SK-N-SH (cell line): ENCODE measurements around the gene SELENOI. TPM values are rescaled to one million over a fixed set of nuclear protein-coding genes. Genes with fewer than 3 reads are reported as not detected.
A peak's percentile ranks its signal among the peaks of the same experiment; 100 is the strongest.

Experiments used
- CTCF ChIA-PET: fragments of 300-600, 350-600 bp; formaldehyde crosslinking; extraction: SDS; loops from one replicate; lab custom pipeline; 2021; lab: Yijun Ruan, JAX
- POLR2A ChIA-PET: fragments of 350-600 bp; sonication (Branson Sonifier 250); formaldehyde crosslinking; extraction: SDS; loops from one replicate; lab custom pipeline; 2020; ENCODE audit warnings: antibody characterized with exemption, inconsistent platforms; lab: Yijun Ruan, JAX
- DNase-seq: peaks from one replicate; pipeline ENCODE4 v3.0.0; 2012
- H2AFZ ChIP-seq: fragments of 200-600 bp; sonication (generic); 2 replicates; pipeline ENCODE4 v1.8.1; 2016; ENCODE audit warnings: antibody characterized with exemption, mild to moderate bottlenecking, low read depth
- H3F3A ChIP-seq: fragments of 200-600 bp; sonication (generic); replicated peaks from 2 replicates; pipeline ENCODE3; 2016; ENCODE audit warnings: antibody characterized with exemption, mild to moderate bottlenecking; ENCODE audit not compliant: insufficient read depth
- H3K27ac ChIP-seq, 2 experiments: fragments of 200-500 bp in 1 of 2; fragments of 200-600 bp in 1 of 2; sonication (Bioruptor generic) in 1 of 2; sonication (generic), shearing (Covaris generic) in 1 of 2; 2 replicates each; pipeline versions ENCODE4 v1.5.1 to v1.6.1; 2014 to 2016; ENCODE audit warnings: low read depth in 2 of 2, inconsistent platforms in 1 of 2, low read length in 1 of 2, mild to moderate bottlenecking in 1 of 2, mixed read lengths in 1 of 2
- H3K27me3 ChIP-seq: fragments of 200-600 bp; sonication (generic), shearing (Covaris generic); 2 replicates; pipeline ENCODE4 v1.6.1; 2016; ENCODE audit warnings: mixed run types; ENCODE audit not compliant: insufficient read depth
- H3K36me3 ChIP-seq, 2 experiments: fragments of 200-500 bp in 1 of 2; fragments of 200-600 bp in 1 of 2; sonication (Bioruptor generic) in 1 of 2; sonication (generic) in 1 of 2; replicated peaks in 1 of 2; 2 replicates each; pipeline versions ENCODE3 to v1.5.1; 2014 to 2016; ENCODE audit warnings: low read length in 1 of 2, mild to moderate bottlenecking in 1 of 2; ENCODE audit not compliant: insufficient read depth in 2 of 2, control insufficient read depth in 1 of 2
- H3K4me1 ChIP-seq, 2 experiments: fragments of 200-500 bp in 1 of 2; fragments of 200-600 bp in 1 of 2; sonication (Bioruptor generic) in 1 of 2; sonication (generic), shearing (Covaris generic) in 1 of 2; 2 replicates each; pipeline versions ENCODE4 v1.5.1 to v1.6.1; 2014 to 2016; ENCODE audit warnings: low read depth in 1 of 2, low read length in 1 of 2, mixed run types in 1 of 2; ENCODE audit not compliant: insufficient read depth in 2 of 2, control insufficient read depth in 1 of 2
- H3K4me2 ChIP-seq: fragments of 200-600 bp; sonication (generic), shearing (Covaris generic); 2 replicates; pipeline ENCODE4 v1.6.1; 2017; ENCODE audit warnings: mixed run types
- H3K4me3 ChIP-seq, 2 experiments: fragments of 200-500 bp in 1 of 2; fragments of 200-600 bp in 1 of 2; sonication (Bioruptor generic) in 1 of 2; sonication (generic), shearing (Covaris generic) in 1 of 2; 2 replicates each; pipeline versions ENCODE4 v1.5.1 to v1.8.1; 2014 to 2016; ENCODE audit warnings: low read depth in 2 of 2, inconsistent platforms in 1 of 2, low read length in 1 of 2, mild to moderate bottlenecking in 1 of 2, mixed read lengths in 1 of 2, moderate library complexity in 1 of 2
- H3K79me2 ChIP-seq: fragments of 200-600 bp; sonication (generic); 2 replicates; pipeline ENCODE4 v1.8.1; 2017; ENCODE audit warnings: mild to moderate bottlenecking; ENCODE audit not compliant: insufficient read depth
- H3K9ac ChIP-seq: fragments of 200-600 bp; sonication (generic); 2 replicates; pipeline ENCODE4 v1.6.1; 2017; ENCODE audit warnings: mixed run types
- H3K9me2 ChIP-seq: fragments of 200-600 bp; sonication (generic); 2 replicates; pipeline ENCODE4 v1.6.1; 2017; ENCODE audit warnings: mixed run types
- H3K9me3 ChIP-seq: fragments of 200-600 bp; sonication (generic); 2 replicates; pipeline ENCODE4 v1.6.1; 2017; ENCODE audit warnings: mixed run types, mild to moderate bottlenecking, moderate library complexity
- H4K20me1 ChIP-seq: fragments of 200-600 bp; sonication (generic); 2 replicates; pipeline ENCODE4 v1.6.1; 2017; ENCODE audit warnings: mild to moderate bottlenecking, mixed run types; ENCODE audit not compliant: insufficient read depth
- ELF1 ChIP-seq: IDR thresholded peaks from 2 replicates; pipeline ENCODE4 v1.4.0; 2012
- FOXJ3 ChIP-seq: sonication (generic); formaldehyde crosslinking; IDR thresholded peaks from 2 replicates; pipeline ENCODE4 v1.5.1; 2020; ENCODE audit warnings: mild to moderate bottlenecking, missing genetic modification reagents
- MEF2A ChIP-seq: IDR thresholded peaks from 2 replicates; pipeline ENCODE4 v1.4.0; 2012; ENCODE audit warnings: low read depth, borderline replicate concordance
- NFIC ChIP-seq: IDR thresholded peaks from 2 replicates; pipeline ENCODE4 v1.4.0; 2012; ENCODE audit warnings: borderline replicate concordance
- NRF1 ChIP-seq: IDR thresholded peaks from 2 replicates; pipeline ENCODE4 v1.6.1; 2012; ENCODE audit warnings: low read depth, mild to moderate bottlenecking, low read length
- RXRA ChIP-seq: IDR thresholded peaks from 2 replicates; pipeline ENCODE4 v1.4.0; 2012; ENCODE audit warnings: low read depth, mild to moderate bottlenecking, borderline replicate concordance
- WGBS: methylation state at CpG from one replicate; pipeline ENCODE4 v1.1.6; 2017; ENCODE audit warnings: low lambda C conversion rate; 5-methylcytosine and 5-hydroxymethylcytosine counted together
- polyA plus RNA-seq, 3 experiments: library from polyadenylated mRNA; depleted of rRNA; stranded (reverse); fragments of >200 nt; gene quantifications; 2 replicates each; pipeline ENCODE4 v1.2.3, GENCODE V29; 2012
- TF ChIP-seq, protein P1 (sequence below): fragments of 200-600 bp; sonication (generic); IDR thresholded peaks from 2 replicates; pipeline ENCODE4 v1.6.1; 2017; ENCODE audit warnings: antibody characterized with exemption, mild to moderate bottlenecking, moderate library complexity
- TF ChIP-seq, protein P2 (sequence below): fragments of 150-350 bp; IDR thresholded peaks from 2 replicates; pipeline ENCODE4 v1.6.1; 2017; ENCODE audit warnings: antibody characterized with exemption, low read length, low read depth, borderline replicate concordance
- TF ChIP-seq, protein P3 (sequence below): IDR thresholded peaks from 2 replicates; pipeline ENCODE4; 2012
- TF ChIP-seq, protein P4 (sequence below): IDR thresholded peaks from 2 replicates; pipeline ENCODE4 v1.4.0; 2012; ENCODE audit warnings: low read depth

The SELENOI gene
- polyA plus RNA-seq, 1 of the 3 experiments (the other 2 are of a cell fraction), result 4.4 TPM

DNA sequence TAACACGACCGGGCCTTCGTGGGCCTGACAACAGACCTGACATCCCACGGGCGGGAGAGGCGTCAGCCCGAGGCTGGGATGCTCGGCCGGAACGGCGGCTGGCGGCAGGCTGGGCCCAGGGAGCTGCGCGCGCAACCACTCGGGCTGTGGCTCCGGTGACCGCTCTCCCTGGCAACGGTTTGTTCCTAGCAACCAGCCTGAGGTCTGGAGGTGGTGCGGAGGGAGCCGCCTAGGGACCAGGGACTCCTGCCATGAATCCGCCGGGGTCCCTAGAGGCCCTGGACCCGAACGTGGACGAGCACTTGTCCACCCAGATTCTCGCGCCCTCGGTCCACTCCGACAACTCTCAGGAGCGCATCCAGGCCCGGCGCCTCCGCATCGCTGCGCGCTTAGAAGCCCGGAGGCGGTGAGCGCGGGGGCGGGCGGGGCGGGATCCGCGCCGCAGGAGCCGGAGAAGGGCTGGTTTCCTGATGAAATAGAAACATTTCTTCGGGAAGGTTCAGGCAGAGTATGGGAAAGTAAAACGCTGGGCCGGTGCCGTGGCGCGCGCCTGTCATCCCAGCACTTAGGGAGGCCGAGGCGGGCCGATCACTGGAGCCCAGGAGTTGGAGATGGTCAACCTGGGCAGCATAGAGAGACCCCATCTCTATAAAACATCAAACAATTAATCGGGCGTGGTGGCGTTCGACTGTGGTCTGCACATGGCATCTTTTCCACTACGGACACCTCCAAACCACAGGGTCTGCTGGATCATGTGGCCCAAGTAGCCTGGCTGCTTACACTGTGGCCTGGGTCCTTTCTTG, 56.0 kb downstream of the SELENOI start, which contains the start of gene DRC1 (continued):
- TF ChIP-seq, protein P1, sequence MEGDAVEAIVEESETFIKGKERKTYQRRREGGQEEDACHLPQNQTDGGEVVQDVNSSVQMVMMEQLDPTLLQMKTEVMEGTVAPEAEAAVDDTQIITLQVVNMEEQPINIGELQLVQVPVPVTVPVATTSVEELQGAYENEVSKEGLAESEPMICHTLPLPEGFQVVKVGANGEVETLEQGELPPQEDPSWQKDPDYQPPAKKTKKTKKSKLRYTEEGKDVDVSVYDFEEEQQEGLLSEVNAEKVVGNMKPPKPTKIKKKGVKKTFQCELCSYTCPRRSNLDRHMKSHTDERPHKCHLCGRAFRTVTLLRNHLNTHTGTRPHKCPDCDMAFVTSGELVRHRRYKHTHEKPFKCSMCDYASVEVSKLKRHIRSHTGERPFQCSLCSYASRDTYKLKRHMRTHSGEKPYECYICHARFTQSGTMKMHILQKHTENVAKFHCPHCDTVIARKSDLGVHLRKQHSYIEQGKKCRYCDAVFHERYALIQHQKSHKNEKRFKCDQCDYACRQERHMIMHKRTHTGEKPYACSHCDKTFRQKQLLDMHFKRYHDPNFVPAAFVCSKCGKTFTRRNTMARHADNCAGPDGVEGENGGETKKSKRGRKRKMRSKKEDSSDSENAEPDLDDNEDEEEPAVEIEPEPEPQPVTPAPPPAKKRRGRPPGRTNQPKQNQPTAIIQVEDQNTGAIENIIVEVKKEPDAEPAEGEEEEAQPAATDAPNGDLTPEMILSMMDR, result no peak
- TF ChIP-seq RXRA, result no peak
- TF ChIP-seq, protein P2, sequence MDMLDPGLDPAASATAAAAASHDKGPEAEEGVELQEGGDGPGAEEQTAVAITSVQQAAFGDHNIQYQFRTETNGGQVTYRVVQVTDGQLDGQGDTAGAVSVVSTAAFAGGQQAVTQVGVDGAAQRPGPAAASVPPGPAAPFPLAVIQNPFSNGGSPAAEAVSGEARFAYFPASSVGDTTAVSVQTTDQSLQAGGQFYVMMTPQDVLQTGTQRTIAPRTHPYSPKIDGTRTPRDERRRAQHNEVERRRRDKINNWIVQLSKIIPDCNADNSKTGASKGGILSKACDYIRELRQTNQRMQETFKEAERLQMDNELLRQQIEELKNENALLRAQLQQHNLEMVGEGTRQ, result no peak
- TF ChIP-seq, protein P3, sequence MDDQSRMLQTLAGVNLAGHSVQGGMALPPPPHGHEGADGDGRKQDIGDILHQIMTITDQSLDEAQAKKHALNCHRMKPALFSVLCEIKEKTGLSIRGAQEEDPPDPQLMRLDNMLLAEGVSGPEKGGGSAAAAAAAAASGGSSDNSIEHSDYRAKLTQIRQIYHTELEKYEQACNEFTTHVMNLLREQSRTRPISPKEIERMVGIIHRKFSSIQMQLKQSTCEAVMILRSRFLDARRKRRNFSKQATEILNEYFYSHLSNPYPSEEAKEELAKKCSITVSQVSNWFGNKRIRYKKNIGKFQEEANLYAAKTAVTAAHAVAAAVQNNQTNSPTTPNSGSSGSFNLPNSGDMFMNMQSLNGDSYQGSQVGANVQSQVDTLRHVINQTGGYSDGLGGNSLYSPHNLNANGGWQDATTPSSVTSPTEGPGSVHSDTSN, result no peak
- TF ChIP-seq MEF2A, result no peak
- TF ChIP-seq FOXJ3 (CRISPR knock-in tag), result no peak
- TF ChIP-seq ELF1, result no peak
- peak; percentile 61; the same call in 1 of the 2 replicates for TF ChIP-seq NRF1

DNA sequence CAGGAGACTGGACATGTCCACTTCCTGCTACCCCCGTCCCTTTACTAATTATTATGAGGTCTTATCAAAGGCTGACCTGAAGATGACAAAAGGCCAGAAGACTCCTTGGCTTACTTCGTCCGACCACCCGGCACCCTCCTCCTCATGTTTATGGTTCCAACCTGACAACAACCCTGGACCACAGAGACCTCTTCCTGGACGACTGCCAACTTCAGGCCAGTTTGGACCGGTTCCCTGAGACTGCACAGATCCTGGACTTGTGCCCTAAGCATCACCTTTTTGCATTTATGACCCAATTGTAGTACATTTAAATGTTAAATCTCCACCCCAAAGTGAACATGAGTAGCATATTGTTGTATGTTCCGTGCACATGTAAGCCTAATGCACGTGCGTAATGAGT, 61.6 kb downstream of the SELENOI start:
- H3K9me2 ChIP-seq, result no peaks in the 10 kb centered on the region

More for the DNA sequence above, 61.6 kb downstream of the SELENOI start:
- DNase-seq, result no peak
- TF ChIP-seq NFIC, result 0 out of 2 replicates have a peak, but pooled peaks have one; percentile 16
- TF ChIP-seq, protein P4, sequence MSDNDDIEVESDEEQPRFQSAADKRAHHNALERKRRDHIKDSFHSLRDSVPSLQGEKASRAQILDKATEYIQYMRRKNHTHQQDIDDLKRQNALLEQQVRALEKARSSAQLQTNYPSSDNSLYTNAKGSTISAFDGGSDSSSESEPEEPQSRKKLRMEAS, result no peak
- Histone ChIP-seq H3K4me2 (no peak overlapping the region), H3F3A (no peaks in the 10 kb centered on the region), H3K36me3 (no peaks in the 10 kb centered on the region), H4K20me1 (no peaks in the 10 kb centered on the region), H3K27me3 (no peaks in the 10 kb centered on the region), H3K9ac (no peak overlapping the region), H3K79me2 (no peaks in the 10 kb centered on the region), H3K4me3 (no peak overlapping the region), H3K27ac (no peak overlapping the region), H3K9me3 (no peaks in the 10 kb centered on the region), H2AFZ (no peak overlapping the region), H3K4me1 (peaks cover 0 to 4% of the 10 kb centered on the region in 2 experiments; a peak in 1 of 4 replicates)
- ChIA-PET POLR2A (no interaction called here), CTCF (no interaction called here)
- 82% methylated on average over 9 of the region's 9 CpGs for WGBS
